ENCODE results near the gene SMAD7.

DNA sequence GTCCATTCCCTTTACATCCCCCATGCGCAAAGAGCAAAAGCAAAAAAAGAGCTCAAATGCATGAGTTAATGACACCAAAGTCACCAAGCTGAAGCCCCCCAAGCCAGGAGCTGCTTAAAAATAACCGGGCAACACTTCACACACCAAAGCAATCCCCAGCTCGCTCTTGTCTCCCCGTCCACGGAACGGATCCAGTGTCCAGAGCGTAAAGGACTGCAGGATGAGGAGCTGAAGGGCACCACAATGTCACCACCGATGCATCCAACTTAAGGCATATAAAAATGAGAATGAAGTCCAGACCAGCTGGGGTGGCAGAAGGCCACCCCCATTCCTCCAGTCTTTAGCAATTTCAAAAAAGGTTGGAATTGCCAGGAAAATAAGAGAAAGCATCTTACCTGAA is 8.7 kb downstream of the SMAD7 start:
- TF ChIP-seq, protein P1, sequence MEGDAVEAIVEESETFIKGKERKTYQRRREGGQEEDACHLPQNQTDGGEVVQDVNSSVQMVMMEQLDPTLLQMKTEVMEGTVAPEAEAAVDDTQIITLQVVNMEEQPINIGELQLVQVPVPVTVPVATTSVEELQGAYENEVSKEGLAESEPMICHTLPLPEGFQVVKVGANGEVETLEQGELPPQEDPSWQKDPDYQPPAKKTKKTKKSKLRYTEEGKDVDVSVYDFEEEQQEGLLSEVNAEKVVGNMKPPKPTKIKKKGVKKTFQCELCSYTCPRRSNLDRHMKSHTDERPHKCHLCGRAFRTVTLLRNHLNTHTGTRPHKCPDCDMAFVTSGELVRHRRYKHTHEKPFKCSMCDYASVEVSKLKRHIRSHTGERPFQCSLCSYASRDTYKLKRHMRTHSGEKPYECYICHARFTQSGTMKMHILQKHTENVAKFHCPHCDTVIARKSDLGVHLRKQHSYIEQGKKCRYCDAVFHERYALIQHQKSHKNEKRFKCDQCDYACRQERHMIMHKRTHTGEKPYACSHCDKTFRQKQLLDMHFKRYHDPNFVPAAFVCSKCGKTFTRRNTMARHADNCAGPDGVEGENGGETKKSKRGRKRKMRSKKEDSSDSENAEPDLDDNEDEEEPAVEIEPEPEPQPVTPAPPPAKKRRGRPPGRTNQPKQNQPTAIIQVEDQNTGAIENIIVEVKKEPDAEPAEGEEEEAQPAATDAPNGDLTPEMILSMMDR (IDR thresholded peaks at IDR 0.05), result no peak
- TF ChIP-seq POLR2A (IDR thresholded peaks at IDR 0.05), result no peak

All from thyroid gland (tissue), 4 donors.